Type B pancreatic cell (in vitro differentiated cells): ENCODE results near the gene SYNRG. TPM values are rescaled to one million over a fixed set of nuclear protein-coding genes. Genes with fewer than 3 reads are reported as not detected.

Experiments
- DNase-seq: peaks from one replicate; pipeline ENCODE4 v3.0.0; 2021; ENCODE audit warnings: mixed read lengths; ENCODE audit not compliant: unreplicated experiment; ENCODE audit errors: extremely low spot score
- H3K27ac Mint-ChIP-seq: 2 replicates; pipeline ENCODE4 v1.8.0; 2021; ENCODE audit warnings: mild to moderate bottlenecking, mixed read lengths
- H3K27me3 Mint-ChIP-seq: 2 replicates; pipeline ENCODE4 v1.8.0; 2021; ENCODE audit warnings: mixed read lengths
- H3K36me3 Mint-ChIP-seq: 2 replicates; pipeline ENCODE4 v1.8.0; 2021; ENCODE audit warnings: mixed read lengths
- H3K4me1 Mint-ChIP-seq: one replicate; pipeline ENCODE4 v1.8.0; 2021; ENCODE audit warnings: mixed read lengths; ENCODE audit not compliant: unreplicated experiment
- H3K4me3 Mint-ChIP-seq: 2 replicates; pipeline ENCODE4 v1.8.0; 2021; ENCODE audit warnings: mild to moderate bottlenecking, mixed read lengths
- H3K9me3 Mint-ChIP-seq: 2 replicates; pipeline ENCODE4 v1.8.0; 2021; ENCODE audit warnings: mixed read lengths
- total RNA-seq: library from RNA; stranded (reverse); gene quantifications from 2 replicates; pipeline ENCODE4 v1.2.1, GENCODE V29; 2021; ENCODE audit warnings: low replicate concordance
- TF ChIP-seq, protein P1 (sequence below): fragments of 200-600 bp; sonication (generic); conservative IDR thresholded peaks from 2 replicates; pipeline ENCODE4 v1.5.0; 2021; ENCODE audit warnings: antibody characterized with exemption, mild to moderate bottlenecking

The SYNRG gene
- total RNA-seq, 1 donor from 2014 or later: 45.0 TPM

- no peak for DNase-seq
- H3K4me3 Mint-ChIP-seq: no peak overlapping the region
- TF ChIP-seq, protein P1, sequence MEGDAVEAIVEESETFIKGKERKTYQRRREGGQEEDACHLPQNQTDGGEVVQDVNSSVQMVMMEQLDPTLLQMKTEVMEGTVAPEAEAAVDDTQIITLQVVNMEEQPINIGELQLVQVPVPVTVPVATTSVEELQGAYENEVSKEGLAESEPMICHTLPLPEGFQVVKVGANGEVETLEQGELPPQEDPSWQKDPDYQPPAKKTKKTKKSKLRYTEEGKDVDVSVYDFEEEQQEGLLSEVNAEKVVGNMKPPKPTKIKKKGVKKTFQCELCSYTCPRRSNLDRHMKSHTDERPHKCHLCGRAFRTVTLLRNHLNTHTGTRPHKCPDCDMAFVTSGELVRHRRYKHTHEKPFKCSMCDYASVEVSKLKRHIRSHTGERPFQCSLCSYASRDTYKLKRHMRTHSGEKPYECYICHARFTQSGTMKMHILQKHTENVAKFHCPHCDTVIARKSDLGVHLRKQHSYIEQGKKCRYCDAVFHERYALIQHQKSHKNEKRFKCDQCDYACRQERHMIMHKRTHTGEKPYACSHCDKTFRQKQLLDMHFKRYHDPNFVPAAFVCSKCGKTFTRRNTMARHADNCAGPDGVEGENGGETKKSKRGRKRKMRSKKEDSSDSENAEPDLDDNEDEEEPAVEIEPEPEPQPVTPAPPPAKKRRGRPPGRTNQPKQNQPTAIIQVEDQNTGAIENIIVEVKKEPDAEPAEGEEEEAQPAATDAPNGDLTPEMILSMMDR: no peak
- H3K27ac Mint-ChIP-seq: no peak overlapping the region
- H3K36me3 Mint-ChIP-seq: peaks cover 5% of the 10 kb centered on the region
- peaks cover 14% of the 10 kb centered on the region for H3K4me1 Mint-ChIP-seq
- H3K27me3 Mint-ChIP-seq: no peaks in the 10 kb centered on the region
- no peaks in the 10 kb centered on the region for H3K9me3 Mint-ChIP-seq
Measured at GRCh38 chr17:37510056-37510455, 99.2 kb downstream of the SYNRG start.

- Mint-ChIP-seq H3K36me3 (peaks cover 5% of the 10 kb centered on the region), H3K4me3 (no peak overlapping the region), H3K4me1 (peaks cover 7% of the 10 kb centered on the region), H3K27ac (no peak overlapping the region), H3K27me3 (no peaks in the 10 kb centered on the region), H3K9me3 (no peaks in the 10 kb centered on the region)
- DNase-seq: no peak
- TF ChIP-seq, protein P1: no peak
Measured at GRCh38 chr17:37507111-37507510, 102.1 kb downstream of the SYNRG start.

DNA sequence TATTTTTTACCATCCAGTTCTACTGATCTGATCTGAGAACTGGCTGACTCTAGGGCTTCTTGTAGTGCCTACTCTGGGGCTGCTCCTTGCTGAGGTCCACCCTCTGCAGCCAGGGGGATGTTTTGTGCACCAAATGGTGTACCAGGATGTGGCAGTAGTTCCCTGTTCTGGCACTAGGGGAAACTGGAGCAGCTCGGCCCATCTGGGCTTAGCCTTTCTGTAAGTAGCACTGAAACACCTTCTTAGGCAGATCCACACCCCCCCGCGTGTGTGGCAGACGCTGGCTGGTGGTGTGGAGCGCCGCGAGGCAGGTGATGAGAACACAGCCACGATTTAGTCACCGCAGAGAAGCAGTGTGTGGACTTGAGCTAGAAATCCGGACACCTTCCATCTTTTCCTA lies 102.5 kb downstream of the SYNRG start:
- Mint-ChIP-seq H3K4me3 (no peak overlapping the region), H3K4me1 (peaks cover 5% of the 10 kb centered on the region), H3K27me3 (no peaks in the 10 kb centered on the region), H3K27ac (no peak overlapping the region), H3K36me3 (peaks cover 5% of the 10 kb centered on the region), H3K9me3 (no peaks in the 10 kb centered on the region)
- TF ChIP-seq, protein P1: peak; percentile 70
- no peak for DNase-seq

- no peaks in the 10 kb centered on the region for H3K9me3 Mint-ChIP-seq
- H3K4me1 Mint-ChIP-seq: peaks cover 5% of the 10 kb centered on the region
- DNase-seq: no peak
- H3K4me3 Mint-ChIP-seq: no peak overlapping the region
- TF ChIP-seq, protein P1: no peak
- no peak overlapping the region for H3K27ac Mint-ChIP-seq
- H3K27me3 Mint-ChIP-seq: no peaks in the 10 kb centered on the region
- peaks cover 5% of the 10 kb centered on the region for H3K36me3 Mint-ChIP-seq
Measured at GRCh38 chr17:37505333-37505732, 103.9 kb downstream of the SYNRG start.

DNA sequence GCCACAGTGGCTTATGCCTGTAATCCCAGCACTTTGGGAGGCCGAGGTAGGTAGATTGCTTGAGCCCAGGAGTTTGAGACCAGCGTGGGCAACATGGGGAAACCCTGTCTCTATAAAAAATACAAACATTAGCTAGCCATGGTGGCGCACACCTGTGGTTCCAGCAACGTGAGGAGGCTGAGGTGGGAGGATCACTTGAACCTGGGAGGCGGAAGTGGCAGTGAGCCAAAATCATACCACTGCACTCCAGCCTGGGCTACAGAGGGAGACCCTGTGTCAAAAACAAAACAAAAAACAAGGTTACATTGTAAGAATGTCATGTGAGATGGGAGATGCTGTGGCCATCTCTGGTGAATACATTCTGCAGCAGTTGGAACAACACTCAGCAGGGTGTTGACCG lies 106.1 kb downstream of the SYNRG start:
- H3K4me3 Mint-ChIP-seq: no peak overlapping the region
- DNase-seq: no peak

More for the DNA sequence above, 106.1 kb downstream of the SYNRG start:
- H3K27me3 Mint-ChIP-seq: no peaks in the 10 kb centered on the region
- H3K4me1 Mint-ChIP-seq: peaks cover 5% of the 10 kb centered on the region
- no peaks in the 10 kb centered on the region for H3K9me3 Mint-ChIP-seq
- TF ChIP-seq, protein P1: no peak
- peaks cover 5% of the 10 kb centered on the region for H3K36me3 Mint-ChIP-seq
- H3K27ac Mint-ChIP-seq: no peak overlapping the region
